ENCODE data around the gene NAPG.
"Not testable (repeated sequence)": the region's sequence is repeated elsewhere in the genome, so short reads cannot be mapped to it uniquely, and the experiment has no call there.

The NAPG gene

DNA sequence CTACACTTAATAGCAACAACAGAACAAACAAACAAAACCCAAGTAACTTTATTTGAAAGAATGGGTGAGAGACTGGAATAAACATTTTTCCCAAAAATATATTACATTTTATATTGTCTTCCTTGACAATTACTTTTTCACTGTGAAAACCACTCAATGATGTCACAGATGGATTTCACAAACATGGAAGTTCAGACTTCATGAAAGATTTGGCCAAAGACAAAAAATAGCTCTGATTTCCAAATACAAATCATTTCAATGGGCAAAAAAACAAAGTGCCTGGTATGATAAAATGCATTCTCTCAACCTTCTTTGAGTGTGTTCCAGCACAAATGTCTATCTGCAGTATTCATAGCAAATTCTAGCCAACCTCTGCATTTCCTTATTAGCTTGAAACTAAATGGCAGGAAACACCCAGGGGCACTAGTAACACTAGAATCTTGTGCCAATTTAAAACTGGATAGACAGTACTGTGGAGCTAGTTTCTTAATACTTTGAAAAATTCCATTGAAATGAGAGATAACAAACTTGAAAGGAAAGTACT is 28.5 kb upstream of the NAPG start:
- DNase-seq (ENCODE audit: extremely low read depth, low read depth), result no peak
- TF ChIP-seq, protein P1, sequence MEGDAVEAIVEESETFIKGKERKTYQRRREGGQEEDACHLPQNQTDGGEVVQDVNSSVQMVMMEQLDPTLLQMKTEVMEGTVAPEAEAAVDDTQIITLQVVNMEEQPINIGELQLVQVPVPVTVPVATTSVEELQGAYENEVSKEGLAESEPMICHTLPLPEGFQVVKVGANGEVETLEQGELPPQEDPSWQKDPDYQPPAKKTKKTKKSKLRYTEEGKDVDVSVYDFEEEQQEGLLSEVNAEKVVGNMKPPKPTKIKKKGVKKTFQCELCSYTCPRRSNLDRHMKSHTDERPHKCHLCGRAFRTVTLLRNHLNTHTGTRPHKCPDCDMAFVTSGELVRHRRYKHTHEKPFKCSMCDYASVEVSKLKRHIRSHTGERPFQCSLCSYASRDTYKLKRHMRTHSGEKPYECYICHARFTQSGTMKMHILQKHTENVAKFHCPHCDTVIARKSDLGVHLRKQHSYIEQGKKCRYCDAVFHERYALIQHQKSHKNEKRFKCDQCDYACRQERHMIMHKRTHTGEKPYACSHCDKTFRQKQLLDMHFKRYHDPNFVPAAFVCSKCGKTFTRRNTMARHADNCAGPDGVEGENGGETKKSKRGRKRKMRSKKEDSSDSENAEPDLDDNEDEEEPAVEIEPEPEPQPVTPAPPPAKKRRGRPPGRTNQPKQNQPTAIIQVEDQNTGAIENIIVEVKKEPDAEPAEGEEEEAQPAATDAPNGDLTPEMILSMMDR (IDR thresholded peaks at IDR 0.05; ENCODE audit: low read depth, low read length), result no peak

DNA sequence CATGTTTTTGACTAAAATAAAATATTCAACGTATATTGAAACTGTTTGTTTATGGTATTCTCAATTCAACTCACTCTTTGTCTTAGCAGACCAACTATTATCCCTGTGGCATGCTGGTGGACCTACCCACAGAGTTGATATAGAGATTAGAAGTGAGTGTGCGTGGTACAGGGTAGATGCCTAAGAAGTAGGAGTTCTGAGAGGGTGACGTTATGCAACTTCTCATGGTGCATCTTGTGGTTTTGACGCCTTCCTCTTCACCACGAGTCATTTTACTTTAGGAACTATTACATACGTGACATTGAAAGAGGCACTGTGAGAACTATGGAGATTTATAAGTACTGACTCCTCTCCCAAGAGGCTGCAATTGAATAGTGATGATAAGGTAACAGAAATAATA is 26.6 kb upstream of the NAPG start:
- TF ChIP-seq, protein P1 (IDR thresholded peaks at IDR 0.05; ENCODE audit: low read depth, low read length), result no peak
- no peak for DNase-seq (ENCODE audit: extremely low read depth, low read depth)

DNA sequence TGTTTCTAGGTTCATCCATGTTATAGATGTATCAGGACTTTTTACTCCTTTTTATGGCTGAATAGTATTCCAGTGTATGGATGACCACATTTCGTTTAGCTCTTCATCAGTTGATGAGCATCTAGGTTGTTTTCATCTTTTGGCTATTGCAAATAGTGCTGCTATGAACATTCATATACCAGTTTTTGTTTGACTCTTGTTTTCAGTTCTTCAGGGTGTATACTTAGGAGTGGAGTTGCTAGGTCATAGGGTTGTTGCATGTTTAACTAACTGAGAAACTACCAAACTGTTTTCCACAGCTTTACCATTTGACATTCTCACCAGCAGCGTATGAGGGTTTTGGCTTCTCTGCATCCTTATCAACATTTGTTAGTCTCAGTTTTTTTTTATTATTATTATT is 25.8 kb upstream of the NAPG start:
- TF ChIP-seq, protein P1 (IDR thresholded peaks at IDR 0.05; ENCODE audit: low read depth, low read length), result no peak
- no peak for DNase-seq (ENCODE audit: extremely low read depth, low read depth)

DNA sequence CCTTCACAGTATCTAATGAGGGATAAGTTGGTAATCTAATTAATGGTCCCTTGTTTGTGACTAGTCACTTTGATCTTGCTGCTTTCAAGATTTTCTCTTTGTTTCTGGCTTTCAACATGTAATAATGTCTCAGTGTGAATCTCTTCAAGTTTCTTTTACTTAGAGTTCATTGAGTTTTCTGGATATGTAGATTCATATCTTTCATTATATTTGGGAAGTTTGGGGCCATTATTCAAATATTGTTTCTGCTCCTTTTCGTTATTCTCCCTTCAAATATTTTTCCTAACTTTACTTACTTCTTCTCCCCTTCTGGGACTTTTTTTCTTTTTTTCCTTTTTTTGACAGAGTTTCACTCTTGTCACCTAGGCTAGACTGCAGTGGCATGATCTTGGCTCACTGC is 21.1 kb upstream of the NAPG start:
- no peak for DNase-seq (ENCODE audit: extremely low read depth, low read depth)
- TF ChIP-seq, protein P1 (IDR thresholded peaks at IDR 0.05; ENCODE audit: low read depth, low read length), result no peak

DNA sequence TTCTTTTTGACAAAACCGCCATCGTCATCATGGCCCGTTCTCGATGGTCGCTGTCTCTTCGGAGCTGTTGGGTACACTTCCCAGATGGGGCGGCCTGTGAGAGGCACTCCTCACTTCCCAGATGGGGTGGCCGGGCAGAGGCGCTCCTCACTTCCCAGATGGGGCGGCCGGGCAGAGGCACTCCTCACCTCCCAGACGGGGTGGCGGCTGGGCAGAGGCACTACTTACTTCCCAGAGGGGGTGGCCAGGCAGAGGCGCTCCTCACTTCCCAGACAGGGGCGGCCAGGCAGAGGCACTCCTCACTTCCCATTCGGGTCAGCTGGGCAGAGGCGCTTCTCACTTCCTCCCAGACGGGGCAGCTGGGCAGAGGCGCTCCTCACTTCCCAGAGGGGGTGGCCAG is 19.9 kb upstream of the NAPG start:
- DNase-seq (ENCODE audit: extremely low read depth, low read depth), result not testable (repeated sequence)

DNA sequence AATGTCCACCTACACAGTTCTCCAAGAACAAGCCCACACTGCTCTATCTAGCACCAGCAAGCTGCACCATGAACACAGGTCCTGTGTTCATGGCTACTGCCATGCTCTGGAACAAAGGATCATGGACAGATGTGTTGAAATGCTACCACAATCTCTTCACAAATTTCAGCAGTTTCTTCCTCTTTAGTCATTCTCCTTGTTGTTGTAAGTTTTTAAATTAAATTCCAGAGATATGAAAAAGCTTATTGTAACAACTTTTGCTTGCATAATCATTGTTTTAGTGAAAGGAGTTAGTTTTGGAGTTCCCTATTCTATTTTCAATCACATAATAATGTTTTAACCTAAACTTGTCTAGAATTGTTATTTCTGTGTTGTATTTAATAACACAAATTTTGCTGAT is 17.2 kb upstream of the NAPG start:
- TF ChIP-seq, protein P1 (IDR thresholded peaks at IDR 0.05; ENCODE audit: low read depth, low read length), result no peak
- DNase-seq (ENCODE audit: extremely low read depth, low read depth), result no peak

DNA sequence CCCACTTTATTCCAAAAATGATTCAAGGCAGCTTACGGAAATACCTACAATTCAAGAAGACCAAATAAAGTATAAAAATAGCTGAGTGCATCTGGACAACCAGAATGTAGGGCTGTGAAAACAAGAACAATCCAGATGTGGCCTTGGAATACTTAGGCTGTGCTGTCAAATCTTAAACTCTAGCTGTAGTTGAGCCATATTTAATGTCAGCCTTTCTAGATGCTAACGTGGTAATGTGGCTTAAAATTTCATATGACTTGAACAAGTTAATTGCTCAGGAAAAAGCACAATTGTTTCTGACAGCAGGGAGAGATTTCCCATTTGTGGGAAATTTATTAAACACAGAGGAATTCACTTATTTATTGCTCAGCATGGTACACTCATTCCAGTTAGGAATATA is 14.6 kb upstream of the NAPG start:
- TF ChIP-seq, protein P1 (IDR thresholded peaks at IDR 0.05; ENCODE audit: low read depth, low read length), result no peak
- DNase-seq (ENCODE audit: extremely low read depth, low read depth), result no peak

DNA sequence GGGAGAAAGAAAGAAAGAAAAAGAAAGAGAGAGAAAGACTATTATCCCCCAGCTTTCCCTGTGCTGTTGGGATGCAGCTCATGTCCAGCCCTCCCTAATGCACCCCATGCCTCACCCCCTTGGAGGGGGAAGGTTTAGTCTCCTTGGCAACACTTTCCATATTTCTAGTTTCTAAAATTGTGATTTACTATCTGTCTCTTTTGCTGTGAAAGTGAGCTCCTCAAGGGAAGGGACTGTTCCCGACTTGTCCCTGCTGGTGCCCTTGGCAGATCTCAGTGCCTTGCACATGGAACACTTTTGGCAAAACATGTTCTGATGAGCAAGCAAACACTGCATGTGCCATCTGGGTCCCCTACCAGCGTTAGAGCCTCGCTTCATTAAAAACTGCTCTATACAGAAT is 11.7 kb upstream of the NAPG start:
- no peak for DNase-seq (ENCODE audit: extremely low read depth, low read depth)
- TF ChIP-seq, protein P1 (IDR thresholded peaks at IDR 0.05; ENCODE audit: low read depth, low read length), result no peak

Data from AG09319 (cell line).